ENCODE measurements around the gene TGFB1.
"Not testable (repeated sequence)": the region's sequence is repeated elsewhere in the genome, so short reads cannot be mapped to it uniquely, and the experiment has no call there.

Gene TGFB1

DNA sequence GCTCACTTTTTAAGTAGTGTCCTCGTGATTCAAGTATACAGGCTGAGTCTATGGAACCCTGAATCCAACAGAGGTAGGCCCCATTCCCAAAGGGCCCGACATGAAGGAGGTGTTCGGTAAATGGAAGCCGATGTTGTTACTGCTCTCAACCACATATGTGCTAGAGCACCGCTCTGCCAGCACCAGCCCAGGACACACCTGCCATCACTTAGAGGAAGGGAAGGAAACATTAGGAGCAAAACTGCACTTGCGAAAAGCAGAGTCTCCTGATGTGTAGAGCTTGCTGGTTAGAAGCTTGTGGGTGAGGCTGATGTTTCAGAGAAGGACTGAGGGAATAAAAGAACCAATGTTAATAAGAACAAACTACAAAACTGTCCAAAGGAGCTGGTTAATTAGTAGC lies 53.2 kb downstream of the TGFB1 start:
- no peak for DNase-seq (ENCODE audit: low read depth in 2 of 2)

- DNase-seq (ENCODE audit: low read depth in 2 of 2), result no peak
Observed at GRCh38 chr19:41299755-41300089, 54.0 kb downstream of the TGFB1 start.

DNA sequence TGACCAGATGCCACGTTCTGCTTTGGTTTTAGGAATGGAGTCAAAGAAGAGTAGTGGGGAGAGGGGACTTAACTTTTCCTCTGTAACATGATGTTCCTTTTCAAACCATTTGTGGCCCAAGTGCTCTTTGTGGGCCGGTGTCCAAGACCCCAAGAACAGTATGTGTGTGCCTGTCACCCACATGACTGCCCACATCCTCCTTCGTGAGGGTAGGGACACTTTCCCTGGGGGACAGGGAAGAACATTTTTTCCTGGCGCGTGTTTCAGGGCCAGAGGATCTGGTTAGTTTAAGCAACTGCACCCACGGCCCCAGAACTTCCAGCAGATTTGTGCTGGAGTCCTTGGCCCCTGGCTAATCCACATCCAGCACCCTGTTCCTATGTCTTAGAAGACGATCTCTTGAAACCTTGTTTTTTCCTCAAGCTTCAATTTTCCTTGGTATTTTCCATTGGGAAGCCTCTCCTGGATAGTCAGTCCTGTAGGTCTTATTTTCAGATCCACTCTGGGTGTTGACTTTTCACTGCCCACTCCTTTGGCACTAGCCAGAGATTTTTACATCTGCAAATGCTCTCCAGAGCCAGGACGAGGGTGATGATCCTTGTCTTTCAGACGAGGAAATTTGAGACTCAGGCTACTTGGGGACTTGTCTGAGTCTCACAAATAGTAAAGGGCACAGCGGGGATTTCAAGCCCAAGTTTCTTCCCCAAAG lies 54.5 kb downstream of the TGFB1 start:
- no peak for DNase-seq (ENCODE audit: low read depth in 2 of 2)

- DNase-seq (ENCODE audit: low read depth in 2 of 2), result peak; percentile 33 to 34
Observed at GRCh38 chr19:41298348-41298964, 55.3 kb downstream of the TGFB1 start.

- no peak for DNase-seq (ENCODE audit: low read depth in 2 of 2)
Observed at GRCh38 chr19:41297628-41298347, 55.9 kb downstream of the TGFB1 start.

DNA sequence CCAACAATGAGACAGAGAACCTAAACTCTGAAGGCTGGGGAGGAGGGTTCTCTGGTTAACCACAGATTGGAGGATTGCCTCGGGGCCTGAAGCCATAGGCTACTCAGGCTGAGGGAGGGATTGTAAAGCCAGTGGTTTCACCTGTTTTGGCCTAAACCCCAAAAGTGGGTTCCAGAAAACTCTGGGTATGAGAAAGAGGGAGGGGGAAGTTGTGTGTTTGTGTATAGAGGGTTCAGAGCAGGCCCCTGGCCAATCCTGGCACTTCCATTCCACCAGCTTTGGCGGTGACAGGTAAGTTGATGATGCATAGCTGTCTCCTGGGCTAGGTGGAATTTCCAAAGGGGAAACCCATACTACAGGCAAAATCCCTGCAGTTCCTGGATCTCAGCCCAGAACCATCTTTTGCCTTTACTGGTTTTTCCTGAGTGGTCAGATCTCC lies 57.3 kb downstream of the TGFB1 start:
- DNase-seq (ENCODE audit: low read depth in 2 of 2), result no peak

GRCh38 chr19:41295499-41295898 lies 58.2 kb downstream of the TGFB1 start:
- DNase-seq (ENCODE audit: low read depth in 2 of 2), result no peak

GRCh38 chr19:41294393-41294792 lies 59.3 kb downstream of the TGFB1 start:
- no peak for DNase-seq (ENCODE audit: low read depth in 2 of 2)

GRCh38 chr19:41289814-41290213 lies 63.9 kb downstream of the TGFB1 start:
- DNase-seq (ENCODE audit: low read depth in 2 of 2), result not testable (repeated sequence)

GRCh38 chr19:41288673-41289530 lies 64.8 kb downstream of the TGFB1 start:
- DNase-seq (ENCODE audit: low read depth in 2 of 2), result no peak

Measured in stimulated activated CD8-positive, alpha-beta memory T cell treated with anti-CD3 and anti-CD28 coated beads, Interleukin-7, amount 100 ng/mL, for 1 hour (primary cell).